Sigmoid colon (tissue), 7 donors: ENCODE data around the gene MALAT1. TPM values are rescaled to one million over a fixed set of nuclear protein-coding genes. Genes with fewer than 3 reads are reported as not detected.
A peak's percentile ranks its signal among the peaks of the same experiment; 100 is the strongest.

Experiments used
- DNase-seq: peaks from one replicate; pipeline ENCODE4 v3.0.0-alpha.2; 2019
- H3K27ac ChIP-seq, 4 donors: fragments of 200-600 bp; sonication (generic); one replicate each; pipeline ENCODE4 v1.5.1; 2016 to 2019; ENCODE audit warnings: mild to moderate bottlenecking in 1 of 4
- H3K27me3 ChIP-seq, 3 donors: fragments of 200-600 bp; sonication (generic); one replicate each; pipeline ENCODE4 v1.5.1; 2019; ENCODE audit warnings: mild to moderate bottlenecking in 1 of 3
- H3K36me3 ChIP-seq, 4 donors: fragments of 200-600 bp; sonication (generic); one replicate each; pipeline ENCODE4 v1.5.1; 2016 to 2019
- H3K4me1 ChIP-seq, 4 donors: fragments of 200-600 bp; sonication (generic); one replicate each; pipeline ENCODE4 v1.5.1; 2017 to 2019
- H3K4me3 ChIP-seq, 4 donors: fragments of 200-600 bp; sonication (generic); one replicate each; pipeline ENCODE4 v1.5.1; 2017 to 2019; ENCODE audit warnings: mild to moderate bottlenecking in 2 of 4, moderate library complexity in 1 of 4
- H3K9me3 ChIP-seq, 4 donors: fragments of 200-600 bp in 3 of 4; sonication (generic) in 3 of 4; one replicate each; pipeline versions ENCODE4 v1.5.1 to v1.6.1; 2013 to 2019
- EP300 ChIP-seq, 4 donors: sonication (generic); formaldehyde crosslinking; IDR thresholded peaks; one replicate each; pipeline ENCODE4 v1.6.1; 2017; ENCODE audit warnings: antibody characterized with exemption in 4 of 4
- POLR2A ChIP-seq, 2 donors: fragments of 450-650 bp; IDR thresholded peaks; one replicate each; pipeline ENCODE4 v1.6.1; 2016; ENCODE audit warnings: antibody characterized with exemption in 2 of 2, mild to moderate bottlenecking in 2 of 2, moderate library complexity in 2 of 2
- POLR2AphosphoS5 ChIP-seq, 4 donors: sonication (generic); formaldehyde crosslinking; IDR thresholded peaks; one replicate each; pipeline ENCODE4 v1.6.1; 2017; ENCODE audit warnings: antibody characterized with exemption in 4 of 4
- WGBS, 2 donors: extraction: QIAGEN DNeasy Blood & Tissue Kit; methylation state at CpG; one replicate each; pipeline ENCODE4 v1.1.7; 2013; 5-methylcytosine and 5-hydroxymethylcytosine counted together
- intact Hi-C: fragments of 100-400 bp; cut with DNase I; formaldehyde crosslinking; loops from one replicate; pipeline ENCODE4 v1.15.1; 2023
- polyA plus RNA-seq, 3 donors: library from polyadenylated mRNA; stranded (reverse); fragments of 200-250 nt; gene quantifications; one replicate each; pipeline ENCODE4 v1.2.3, GENCODE V29; 2013
- total RNA-seq, 4 donors: library from RNA; depleted of rRNA; stranded (reverse); fragments of >200 nt; gene quantifications; one replicate each; pipeline ENCODE4 v1.1.0, GENCODE V29; 2016
- TF ChIP-seq, protein P1 (sequence below), 4 experiments: fragments of 450-650 bp in 3 of 4; fragments of 200-600 bp in 1 of 4; IDR thresholded peaks; one replicate each; pipeline ENCODE4 v1.5.1; 2016 to 2019; ENCODE audit warnings: antibody characterized with exemption in 4 of 4, mild to moderate bottlenecking in 3 of 4, moderate library complexity in 2 of 4
- donor health status: healthy with polysubstance abuse.
- donor health status: Bipolar disorder and iron deficiency.
- donor health status: healthy.

MALAT1 gene
- total and polyA plus RNA-seq, 7 donors: 6.6 to 32,672 (median 10,511) TPM

DNA sequence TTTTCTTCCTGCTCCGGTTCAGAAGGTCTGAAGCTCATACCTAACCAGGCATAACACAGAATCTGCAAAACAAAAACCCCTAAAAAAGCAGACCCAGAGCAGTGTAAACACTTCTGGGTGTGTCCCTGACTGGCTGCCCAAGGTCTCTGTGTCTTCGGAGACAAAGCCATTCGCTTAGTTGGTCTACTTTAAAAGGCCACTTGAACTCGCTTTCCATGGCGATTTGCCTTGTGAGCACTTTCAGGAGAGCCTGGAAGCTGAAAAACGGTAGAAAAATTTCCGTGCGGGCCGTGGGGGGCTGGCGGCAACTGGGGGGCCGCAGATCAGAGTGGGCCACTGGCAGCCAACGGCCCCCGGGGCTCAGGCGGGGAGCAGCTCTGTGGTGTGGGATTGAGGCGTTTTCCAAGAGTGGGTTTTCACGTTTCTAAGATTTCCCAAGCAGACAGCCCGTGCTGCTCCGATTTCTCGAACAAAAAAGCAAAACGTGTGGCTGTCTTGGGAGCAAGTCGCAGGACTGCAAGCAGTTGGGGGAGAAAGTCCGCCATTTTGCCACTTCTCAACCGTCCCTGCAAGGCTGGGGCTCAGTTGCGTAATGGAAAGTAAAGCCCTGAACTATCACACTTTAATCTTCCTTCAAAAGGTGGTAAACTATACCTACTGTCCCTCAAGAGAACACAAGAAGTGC is 661 bp upstream of the MALAT1 start:
- H3K36me3 ChIP-seq: peaks cover 18 to 29% (median 23%) of the 10 kb centered on the region in 4 donors
- intact Hi-C loops: no loop called here
- H3K27me3 ChIP-seq: no peaks in the 10 kb centered on the region
- peak; percentile 83 for DNase-seq
- TF ChIP-seq EP300 (IDR thresholded peaks at IDR 0.05): no peak
- peak in 1 of 4 donors; percentile 35 for TF ChIP-seq POLR2AphosphoS5 (IDR thresholded peaks at IDR 0.05)
- no peaks in the 10 kb centered on the region for H3K9me3 ChIP-seq
- peaks cover 0 to 40% (median 39%) of the 10 kb centered on the region in 4 donors for H3K4me1 ChIP-seq
- peak overlapping the region; percentile 92 to 100 (median 97) for H3K27ac ChIP-seq
- WGBS, 2 donors: 1 to 2% methylated on average over 24 of the region's 24 CpGs
- H3K4me3 ChIP-seq: peak overlapping the region; percentile 73 to 92 (median 84)

DNA sequence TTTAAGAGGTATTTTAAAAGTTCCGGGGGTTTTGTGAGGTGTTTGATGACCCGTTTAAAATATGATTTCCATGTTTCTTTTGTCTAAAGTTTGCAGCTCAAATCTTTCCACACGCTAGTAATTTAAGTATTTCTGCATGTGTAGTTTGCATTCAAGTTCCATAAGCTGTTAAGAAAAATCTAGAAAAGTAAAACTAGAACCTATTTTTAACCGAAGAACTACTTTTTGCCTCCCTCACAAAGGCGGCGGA is 193 bp upstream of the MALAT1 start:
- Histone ChIP-seq H3K27ac (peak overlapping the region; percentile 92 to 100 (median 97)), H3K4me1 (peaks cover 0 to 35% (median 34%) of the 10 kb centered on the region in 4 donors), H3K4me3 (peak overlapping the region; percentile 73 to 92 (median 84)), H3K36me3 (peaks cover 22 to 34% (median 28%) of the 10 kb centered on the region in 4 donors), H3K9me3 (no peaks in the 10 kb centered on the region), H3K27me3 (no peaks in the 10 kb centered on the region)
- intact Hi-C loops: no loop called here
- TF ChIP-seq EP300 (IDR thresholded peaks at IDR 0.05): no peak
- TF ChIP-seq, protein P1, sequence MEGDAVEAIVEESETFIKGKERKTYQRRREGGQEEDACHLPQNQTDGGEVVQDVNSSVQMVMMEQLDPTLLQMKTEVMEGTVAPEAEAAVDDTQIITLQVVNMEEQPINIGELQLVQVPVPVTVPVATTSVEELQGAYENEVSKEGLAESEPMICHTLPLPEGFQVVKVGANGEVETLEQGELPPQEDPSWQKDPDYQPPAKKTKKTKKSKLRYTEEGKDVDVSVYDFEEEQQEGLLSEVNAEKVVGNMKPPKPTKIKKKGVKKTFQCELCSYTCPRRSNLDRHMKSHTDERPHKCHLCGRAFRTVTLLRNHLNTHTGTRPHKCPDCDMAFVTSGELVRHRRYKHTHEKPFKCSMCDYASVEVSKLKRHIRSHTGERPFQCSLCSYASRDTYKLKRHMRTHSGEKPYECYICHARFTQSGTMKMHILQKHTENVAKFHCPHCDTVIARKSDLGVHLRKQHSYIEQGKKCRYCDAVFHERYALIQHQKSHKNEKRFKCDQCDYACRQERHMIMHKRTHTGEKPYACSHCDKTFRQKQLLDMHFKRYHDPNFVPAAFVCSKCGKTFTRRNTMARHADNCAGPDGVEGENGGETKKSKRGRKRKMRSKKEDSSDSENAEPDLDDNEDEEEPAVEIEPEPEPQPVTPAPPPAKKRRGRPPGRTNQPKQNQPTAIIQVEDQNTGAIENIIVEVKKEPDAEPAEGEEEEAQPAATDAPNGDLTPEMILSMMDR (IDR thresholded peaks at IDR 0.05): no peak
- TF ChIP-seq POLR2A (IDR thresholded peaks at IDR 0.05): no peak
- no peak for TF ChIP-seq POLR2AphosphoS5 (IDR thresholded peaks at IDR 0.05)
- DNase-seq: no peak
- WGBS, 2 donors: 0 to 1% methylated on average over 6 of the region's 6 CpGs

- TF ChIP-seq, protein P1 (IDR thresholded peaks at IDR 0.05): no peak
- TF ChIP-seq POLR2AphosphoS5 (IDR thresholded peaks at IDR 0.05): no peak
- no peak for TF ChIP-seq POLR2A (IDR thresholded peaks at IDR 0.05)
- no peak for TF ChIP-seq EP300 (IDR thresholded peaks at IDR 0.05)
- no peak for DNase-seq
- 0% methylated on average over 3 of the region's 3 CpGs for WGBS, 2 donors
- peak overlapping the region; percentile 92 to 100 (median 97) for H3K27ac ChIP-seq
- peaks cover 0 to 30% (median 27%) of the 10 kb centered on the region in 4 donors for H3K4me1 ChIP-seq
- no peaks in the 10 kb centered on the region for H3K27me3 ChIP-seq
- H3K4me3 ChIP-seq: peak overlapping the region; percentile 73 to 92 (median 84)
- H3K9me3 ChIP-seq: no peaks in the 10 kb centered on the region
- intact Hi-C loops: loop anchor here (10.0 kb wide), 1 partner anchor 205 kb away; no protein-coding TSS in a partner anchor
- peaks cover 34 to 46% (median 40%) of the 10 kb centered on the region in 4 donors for H3K36me3 ChIP-seq
Measured at GRCh38 chr11:65499713-65500386, 1.0 kb downstream of the MALAT1 start.

DNA sequence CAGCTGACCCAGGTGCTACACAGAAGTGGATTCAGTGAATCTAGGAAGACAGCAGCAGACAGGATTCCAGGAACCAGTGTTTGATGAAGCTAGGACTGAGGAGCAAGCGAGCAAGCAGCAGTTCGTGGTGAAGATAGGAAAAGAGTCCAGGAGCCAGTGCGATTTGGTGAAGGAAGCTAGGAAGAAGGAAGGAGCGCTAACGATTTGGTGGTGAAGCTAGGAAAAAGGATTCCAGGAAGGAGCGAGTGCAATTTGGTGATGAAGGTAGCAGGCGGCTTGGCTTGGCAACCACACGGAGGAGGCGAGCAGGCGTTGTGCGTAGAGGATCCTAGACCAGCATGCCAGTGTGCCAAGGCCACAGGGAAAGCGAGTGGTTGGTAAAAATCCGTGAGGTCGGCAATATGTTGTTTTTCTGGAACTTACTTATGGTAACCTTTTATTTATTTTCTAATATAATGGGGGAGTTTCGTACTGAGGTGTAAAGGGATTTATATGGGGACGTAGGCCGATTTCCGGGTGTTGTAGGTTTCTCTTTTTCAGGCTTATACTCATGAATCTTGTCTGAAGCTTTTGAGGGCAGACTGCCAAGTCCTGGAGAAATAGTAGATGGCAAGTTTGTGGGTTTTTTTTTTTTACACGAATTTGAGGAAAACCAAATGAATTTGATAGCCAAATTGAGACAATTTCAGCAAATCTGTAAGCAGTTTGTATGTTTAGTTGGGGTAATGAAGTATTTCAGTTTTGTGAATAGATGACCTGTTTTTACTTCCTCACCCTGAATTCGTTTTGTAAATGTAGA is 1.7 kb downstream of the MALAT1 start:
- no peaks in the 10 kb centered on the region for H3K27me3 ChIP-seq
- intact Hi-C loops: loop anchor here (10.0 kb wide), 1 partner anchor 206 kb away; no protein-coding TSS in a partner anchor
- peaks cover 0 to 30% (median 26%) of the 10 kb centered on the region in 4 donors for H3K4me1 ChIP-seq
- WGBS, 2 donors: 0 to 1% methylated on average over 20 of the region's 20 CpGs
- H3K27ac ChIP-seq: peak overlapping the region; percentile 92 to 100 (median 97)
- H3K9me3 ChIP-seq: no peaks in the 10 kb centered on the region
- peaks cover 41 to 53% (median 47%) of the 10 kb centered on the region in 4 donors for H3K36me3 ChIP-seq
- peak overlapping the region; percentile 73 to 92 (median 84) for H3K4me3 ChIP-seq
- peak; percentile 78 for DNase-seq
- TF ChIP-seq, protein P1 (IDR thresholded peaks at IDR 0.05): no peak
- TF ChIP-seq EP300 (IDR thresholded peaks at IDR 0.05): no peak
- peak; percentile 73 to 93 (median 88) for TF ChIP-seq POLR2AphosphoS5 (IDR thresholded peaks at IDR 0.05)
- TF ChIP-seq POLR2A (IDR thresholded peaks at IDR 0.05): peak; percentile 21 to 56
